K562 (cell line): Measurements from ENCODE around the gene USP1. TPM values are rescaled to one million over a fixed set of nuclear protein-coding genes. Genes with fewer than 3 reads are reported as not detected.

Experiments used
- ATAC-seq: fragments of 200-7000 bp; cut with Tn5 transposase; 3 replicates; pipeline ENCODE4 v1.9.1; 2020; ENCODE audit warnings: moderate library complexity
- BruUV-seq: library from RNA; stranded (reverse); fragments of 400-500 nt; replicated peaks from 2 replicates; lab custom pipeline; 2021; lab: Mats Ljungman, UMichigan
- CTCF ChIA-PET: fragments of 300-600 bp; formaldehyde crosslinking; extraction: SDS; loops from one replicate; lab custom pipeline; 2021; ENCODE audit warnings: low intra/inter-chr PET ratio; lab: Yijun Ruan, JAX
- POLR2A ChIA-PET: fragments of 300-600, 350-650 bp; sonication (Branson Sonifier 250); formaldehyde crosslinking; extraction: SDS; loops from one replicate; lab custom pipeline; 2021; ENCODE audit warnings: antibody characterized with exemption, inconsistent platforms; lab: Yijun Ruan, JAX
- DNase-seq, 4 experiments: peaks; one replicate each; pipeline versions ENCODE4 v3.0.0 to v3.0.0-alpha.2; 2011 to 2018; ENCODE audit warnings: low spot score in 3 of 4, mixed read lengths in 3 of 4; ENCODE audit errors: extremely low read depth in 1 of 4
- FAIRE-seq: peaks from 2 replicates; lab custom pipeline; 2011; peaks lifted over from hg19 to GRCh38; lab: Jason Lieb, UNC
- H2AFZ ChIP-seq: 2 replicates; pipeline ENCODE4 v1.6.0; 2011; ENCODE audit warnings: low read depth, low read length, control low read depth, inconsistent platforms
- H3K27ac ChIP-seq: fragments of 200-600 bp; 3 replicates; pipeline ENCODE4 v1.8.0; 2011; ENCODE audit warnings: low read depth, mild to moderate bottlenecking, control low read depth, inconsistent platforms, low read length, moderate library complexity, mixed read lengths; ENCODE audit errors: extremely low read depth
- H3K27me3 ChIP-seq, 2 experiments: fragments of 300-600 bp in 1 of 2; 2 replicates in 1 of 2; 3 replicates in 1 of 2; pipeline versions ENCODE4 v1.6.0 to v1.8.0; 2011; ENCODE audit warnings: inconsistent platforms in 2 of 2, low read length in 2 of 2, mild to moderate bottlenecking in 1 of 2, mixed read lengths in 1 of 2, moderate library complexity in 1 of 2; ENCODE audit not compliant: control insufficient read depth in 2 of 2, insufficient read depth in 2 of 2
- H3K36me3 ChIP-seq: fragments of 300-600 bp; 3 replicates; pipeline ENCODE4 v1.8.0; 2011; ENCODE audit warnings: mild to moderate bottlenecking, low read length, inconsistent platforms; ENCODE audit not compliant: control insufficient read depth, insufficient read depth
- H3K4me1 ChIP-seq, 2 experiments: fragments of 200-600 bp in 1 of 2; replicated peaks in 1 of 2; 2 replicates in 1 of 2; 3 replicates in 1 of 2; pipeline versions ENCODE4 v1.5.1 to v1.8.0; 2011; ENCODE audit warnings: inconsistent platforms in 2 of 2, low read length in 2 of 2, mild to moderate bottlenecking in 1 of 2, mixed read lengths in 1 of 2, moderate library complexity in 1 of 2; ENCODE audit not compliant: control insufficient read depth in 2 of 2, insufficient read depth in 2 of 2
- H3K4me2 ChIP-seq: 2 replicates; pipeline ENCODE4 v1.6.1; 2011; ENCODE audit warnings: low read length, control low read depth, inconsistent platforms, mixed read lengths; ENCODE audit not compliant: insufficient read depth
- H3K4me3 ChIP-seq: fragments of 200-600 bp; sonication (generic), shearing (Covaris generic); 2 replicates; pipeline ENCODE4 v1.5.1; 2016; ENCODE audit warnings: control low read depth, inconsistent platforms
- H3K79me2 ChIP-seq: fragments of 200-600 bp; 3 replicates; pipeline ENCODE4 v1.8.0; 2011; ENCODE audit warnings: low read length, inconsistent platforms; ENCODE audit not compliant: control insufficient read depth, insufficient read depth
- H3K9ac ChIP-seq, 2 experiments: 2 replicates each; pipeline versions ENCODE4 v1.6.0 to v1.6.1; 2011; ENCODE audit warnings: low read depth in 2 of 2, low read length in 2 of 2, control low read depth in 1 of 2, inconsistent platforms in 1 of 2, mild to moderate bottlenecking in 1 of 2, mixed read lengths in 1 of 2; ENCODE audit not compliant: insufficient read depth in 1 of 2
- H3K9me1 ChIP-seq: one replicate; pipeline ENCODE4 v1.6.0; 2011; ENCODE audit warnings: inconsistent platforms, mild to moderate bottlenecking, low read length, moderate library complexity; ENCODE audit not compliant: control insufficient read depth, insufficient read depth
- H3K9me3 ChIP-seq: replicated peaks from 2 replicates; pipeline ENCODE4 v1.5.1; 2011; ENCODE audit warnings: low read depth, low read length, inconsistent platforms; ENCODE audit not compliant: control insufficient read depth, insufficient read depth
- H4K20me1 ChIP-seq: replicated peaks from 2 replicates; pipeline ENCODE4 v1.6.1; 2011; ENCODE audit warnings: low read length, inconsistent platforms, mixed read lengths; ENCODE audit not compliant: control insufficient read depth, insufficient read depth
- CREB3 ChIP-seq: fragments of 450-650 bp; conservative IDR thresholded peaks from 2 replicates; pipeline ENCODE4 v1.6.1; 2016; ENCODE audit warnings: missing genetic modification characterization, low read depth, mild to moderate bottlenecking, missing compliant biosample characterization, moderate library complexity
- FOXM1 ChIP-seq, 2 experiments: fragments of 450-650 bp in 1 of 2; sonication (generic) in 1 of 2; formaldehyde crosslinking in 1 of 2; IDR thresholded peaks; 2 replicates each; pipeline versions ENCODE4 v1.6.1 to v1.9.0; 2017 to 2022; ENCODE audit warnings: low read depth in 2 of 2, mild to moderate bottlenecking in 2 of 2, missing genetic modification reagents in 1 of 2, moderate library complexity in 1 of 2
- HNRNPL ChIP-seq: fragments of 200-400 bp; formaldehyde crosslinking; IDR thresholded peaks from 2 replicates; pipeline ENCODE4 v1.6.1; 2017; ENCODE audit warnings: low read depth, mild to moderate bottlenecking, low read length
- HOXB6 ChIP-seq: fragments of 250-450 bp; sonication (Bioruptor Pico); IDR thresholded peaks from 2 replicates; pipeline ENCODE4 v1.5.1; 2022; ENCODE audit warnings: mild to moderate bottlenecking, borderline replicate concordance
- IRF2 ChIP-seq: sonication (generic); formaldehyde crosslinking; IDR thresholded peaks from 2 replicates; pipeline ENCODE4 v1.8.1; 2022; ENCODE audit warnings: mild to moderate bottlenecking, missing genetic modification reagents
- KDM1A ChIP-seq, 2 experiments: fragments of 450-650 bp; IDR thresholded peaks; 2 replicates each; pipeline ENCODE4 v1.6.1; 2016; ENCODE audit warnings: mild to moderate bottlenecking in 2 of 2
- NFE2L1 ChIP-seq: fragments of 450-650 bp; IDR thresholded peaks from 2 replicates; pipeline ENCODE4 v1.6.1; 2016; ENCODE audit warnings: missing genetic modification characterization, low read depth, mild to moderate bottlenecking, missing compliant biosample characterization, moderate library complexity, borderline replicate concordance
- POLR2AphosphoS5 ChIP-seq: IDR thresholded peaks from 2 replicates; pipeline ENCODE4 v1.6.1; 2011; ENCODE audit warnings: mild to moderate bottlenecking, low read depth, low read length, moderate library complexity; ENCODE audit not compliant: control insufficient read depth, insufficient read depth
- RBM14 ChIP-seq: fragments of 200-400 bp; formaldehyde crosslinking; IDR thresholded peaks from 2 replicates; pipeline ENCODE4 v1.6.1; 2018; ENCODE audit warnings: low read depth, mild to moderate bottlenecking, low read length, moderate library complexity, borderline replicate concordance; ENCODE audit not compliant: insufficient read depth
- SOX6 ChIP-seq: fragments of 450-650 bp; IDR thresholded peaks from 2 replicates; pipeline ENCODE4 v1.6.1; 2014; ENCODE audit warnings: mild to moderate bottlenecking
- TAL1 ChIP-seq: fragments of 450-650 bp; IDR thresholded peaks from 2 replicates; pipeline ENCODE4 v1.6.1; 2016; ENCODE audit warnings: mild to moderate bottlenecking
- YBX1 ChIP-seq: fragments of 450-650 bp; IDR thresholded peaks from 2 replicates; pipeline ENCODE4 v1.7.1; 2016; ENCODE audit warnings: mild to moderate bottlenecking
- ZBTB17 ChIP-seq: fragments of 450-650 bp; formaldehyde crosslinking; IDR thresholded peaks from 2 replicates; pipeline ENCODE4 v1.4.0; 2020; ENCODE audit warnings: mild to moderate bottlenecking
- ZBTB5 ChIP-seq: fragments of 450-650 bp; IDR thresholded peaks from 2 replicates; pipeline ENCODE4 v1.6.1; 2017; ENCODE audit warnings: antibody characterized with exemption
- ZNF239 ChIP-seq: fragments of 250-450 bp; sonication (Bioruptor Pico); IDR thresholded peaks from 2 replicates; pipeline ENCODE4 v1.4.0; 2020; ENCODE audit warnings: mild to moderate bottlenecking
- WGBS: fragments of 100-300 bp; shearing (Covaris generic); methylation state at CpG from one replicate; pipeline ENCODE4 v1.1.6; 2016; ENCODE audit warnings: low coverage, mixed read lengths; ENCODE audit not compliant: insufficient coverage; ENCODE audit errors: missing lambda C conversion rate; 5-methylcytosine and 5-hydroxymethylcytosine counted together
- in situ Hi-C: fragments of 300-500 bp; cut with MboI; formaldehyde crosslinking; loops from 4 replicates; pipeline ENCODE4 v1.15.0; 2018; ENCODE audit warnings: inconsistent platforms, mixed read lengths
- intact Hi-C: fragments of 100-400 bp; cut with micrococcal nuclease; formaldehyde crosslinking; loops from 2 replicates; pipeline ENCODE4 v1.14.2; 2022
- polyA plus RNA-seq, 8 experiments: library from polyadenylated mRNA; depleted of rRNA in 4 of 8; stranded (reverse) in 5 of 8; unstranded in 3 of 8; fragments of >200 nt; fragmentation: Nextera tagmentation in 2 of 8; fragmentation: Illumina TruSeq in 1 of 8; extraction: Ambion mirVana in 2 of 8; extraction: Trizol in 1 of 8; gene quantifications; 2 replicates each; pipeline versions ENCODE4 v1.2.1 to v1.2.3, GENCODE V29; 2011 to 2014; ENCODE audit warnings: inconsistent platforms in 1 of 8, missing spikeins in 1 of 8
- total RNA-seq, 7 experiments: library from RNA; depleted of rRNA in 6 of 7; stranded (reverse); fragments of >200 nt in 6 of 7; fragmentation: Illumina TruSeq in 2 of 7; extraction: Trizol in 2 of 7; gene quantifications; 2 replicates each; pipeline versions ENCODE4 v1.2.1 to v1.2.3, GENCODE V29; 2011 to 2021; ENCODE audit warnings: low replicate concordance in 1 of 7

The USP1 gene
- total and polyA plus RNA-seq, 9 of the 15 experiments (the other 6 are each of a cell fraction or from before 2014, with no cell fraction given) = 27.3 to 87.9 (median 51.7) TPM

GRCh38 chr1:62476525-62477219, 39.8 kb downstream of the USP1 start:
- DNase-seq (no peak), ATAC-seq (no peak), FAIRE-seq (no peak)
- Histone ChIP-seq H3K4me1 (no peaks in the 10 kb centered on the region), H4K20me1 (no peaks in the 10 kb centered on the region), H3K4me3 (no peak overlapping the region), H3K27me3 (no peaks in the 10 kb centered on the region), H3K9ac (no peak overlapping the region), H3K9me3 (no peaks in the 10 kb centered on the region), H3K9me1 (no peaks in the 10 kb centered on the region), H3K4me2 (no peak overlapping the region), H3K36me3 (peaks cover 8% of the 10 kb centered on the region; the same call in 1 of the 3 replicates), H2AFZ (no peak overlapping the region), H3K79me2 (no peaks in the 10 kb centered on the region), H3K27ac (no peak overlapping the region)
- no TSS peak for BruUV-seq
- POLR2A ChIA-PET = no interaction called here
- intact Hi-C loops = no loop called here
- CTCF ChIA-PET = no interaction called here
- in situ Hi-C loops = no loop called here
- no peak for TF ChIP-seq KDM1A (IDR thresholded peaks at IDR 0.05)
- TF ChIP-seq HNRNPL = no peak
- no peak for TF ChIP-seq ZNF239
- no peak for TF ChIP-seq SOX6
- TF ChIP-seq FOXM1 (IDR thresholded peaks at IDR 0.05; ENCODE audit: low read depth) = no peak
- no peak for TF ChIP-seq FOXM1 (CRISPR knock-in tag; IDR thresholded peaks at IDR 0.05; ENCODE audit: low read depth)
- no peak for TF ChIP-seq NFE2L1 (tag)
- TF ChIP-seq CREB3 (tag) = no peak
- TF ChIP-seq ZBTB17 = no peak
- TF ChIP-seq YBX1 = no peak
- TF ChIP-seq TAL1 = no peak
- no peak for TF ChIP-seq ZBTB5
- no peak for TF ChIP-seq IRF2 (CRISPR knock-in tag)
- TF ChIP-seq POLR2AphosphoS5 = no peak
- no peak for TF ChIP-seq RBM14
- no peak for TF ChIP-seq HOXB6 (CRISPR knock-in tag)
- 54% methylated on average over 3 of the region's 3 CpGs for WGBS
